GM12878 (cell line): ENCODE results near the gene BNIP5. TPM values are rescaled to one million over a fixed set of nuclear protein-coding genes. Genes with fewer than 3 reads are reported as not detected.

Experiments used
- ATAC-seq: fragments of 200-7000 bp; cut with Tn5 transposase; 3 replicates; pipeline ENCODE4 v1.9.1; 2020; ENCODE audit warnings: mild to moderate bottlenecking, moderate library complexity
- BruUV-seq: library from RNA; stranded (reverse); fragments of 400-500 nt; replicated peaks from 2 replicates; lab custom pipeline; 2021; lab: Mats Ljungman, UMichigan
- CTCF ChIA-PET: fragments of 300-600 bp; sonication (Branson Sonifier 250); formaldehyde crosslinking; extraction: SDS; loops from one replicate; lab custom pipeline; 2021; ENCODE audit warnings: inconsistent platforms; lab: Yijun Ruan, JAX
- POLR2A ChIA-PET: fragments of 350-600 bp; formaldehyde crosslinking; extraction: SDS; loops from one replicate; lab custom pipeline; 2021; ENCODE audit warnings: inconsistent platforms; lab: Charles Lee
- RAD21 ChIA-PET: fragments of 300-600 bp; sonication (Branson Sonifier 250); formaldehyde crosslinking; loops from one replicate; lab custom pipeline; 2023; ENCODE audit warnings: antibody characterized with exemption; ENCODE audit not compliant: unreplicated experiment; lab: Charles Lee
- SMC1A ChIA-PET: fragments of 300-600 bp; sonication (Branson Sonifier 250); formaldehyde crosslinking; loops from one replicate; lab custom pipeline; 2023; ENCODE audit not compliant: unreplicated experiment, uncharacterized antibody; lab: Charles Lee
- DNase-seq: peaks from one replicate; pipeline ENCODE4 v3.0.0-alpha.2; 2011; ENCODE audit warnings: low read depth, low spot score
- FAIRE-seq: peaks from 3 replicates; lab custom pipeline; 2011; peaks lifted over from hg19 to GRCh38; lab: Jason Lieb, UNC
- H2AFZ ChIP-seq: 2 replicates; pipeline ENCODE4 v1.6.0; 2011; ENCODE audit warnings: low read depth, low read length, control low read depth; ENCODE audit not compliant: control insufficient read depth
- H3K27ac ChIP-seq: 2 replicates; pipeline ENCODE4 v1.5.1; 2011; ENCODE audit warnings: control low read depth; ENCODE audit not compliant: control insufficient read depth, insufficient read depth
- H3K27me3 ChIP-seq, 2 experiments: replicated peaks in 1 of 2; 2 replicates each; pipeline versions ENCODE4 v1.6.0 to v1.6.1; 2011; ENCODE audit warnings: low read length in 1 of 2; ENCODE audit not compliant: control insufficient read depth in 2 of 2, insufficient read depth in 2 of 2
- H3K36me3 ChIP-seq, 2 experiments: 2 replicates each; pipeline ENCODE4 v1.5.1; 2011; ENCODE audit warnings: low read length in 1 of 2; ENCODE audit not compliant: control insufficient read depth in 2 of 2, insufficient read depth in 2 of 2
- H3K4me1 ChIP-seq: 2 replicates; pipeline ENCODE4 v1.6.1; 2011; ENCODE audit warnings: mild to moderate bottlenecking, low read length, moderate library complexity, mixed read lengths; ENCODE audit not compliant: control insufficient read depth, insufficient read depth
- H3K4me2 ChIP-seq: 2 replicates; pipeline ENCODE4 v1.6.0; 2011; ENCODE audit warnings: control low read depth; ENCODE audit not compliant: control insufficient read depth, insufficient read depth
- H3K4me3 ChIP-seq: fragments of 200-600 bp; sonication (generic); 2 replicates; pipeline ENCODE4 v1.5.1; 2016
- H3K79me2 ChIP-seq: 2 replicates; pipeline ENCODE4 v1.6.0; 2011; ENCODE audit warnings: low read length; ENCODE audit not compliant: control insufficient read depth, insufficient read depth
- H3K9ac ChIP-seq: 2 replicates; pipeline ENCODE4 v1.8.0; 2011; ENCODE audit warnings: low read length, control low read depth, mixed read lengths; ENCODE audit not compliant: control insufficient read depth, insufficient read depth
- H3K9me3 ChIP-seq: replicated peaks from 3 replicates; pipeline ENCODE4 v1.5.1; 2011; ENCODE audit warnings: mild to moderate bottlenecking, low read length; ENCODE audit not compliant: control insufficient read depth, insufficient read depth
- H4K20me1 ChIP-seq: 2 replicates; pipeline ENCODE4 v1.6.0; 2011; ENCODE audit not compliant: control insufficient read depth, insufficient read depth
- CEBPB ChIP-seq, 2 experiments: fragments of 150-350 bp in 1 of 2; IDR thresholded peaks; 2 replicates each; pipeline ENCODE4 v1.6.1; 2012 to 2014; ENCODE audit warnings: low read depth in 2 of 2, low read length in 2 of 2, borderline replicate concordance in 1 of 2, inconsistent platforms in 1 of 2
- MYC ChIP-seq: IDR thresholded peaks from 2 replicates; pipeline ENCODE4 v1.6.1; 2011; ENCODE audit warnings: mild to moderate bottlenecking, low read length, moderate library complexity, inconsistent platforms; ENCODE audit not compliant: insufficient read depth, insufficient replicate concordance, insufficient read length, severe bottlenecking
- NFIC ChIP-seq: IDR thresholded peaks from 2 replicates; pipeline ENCODE4 v1.6.1; 2012; ENCODE audit warnings: low read depth, mild to moderate bottlenecking, inconsistent platforms, low read length, moderate library complexity
- PML ChIP-seq: IDR thresholded peaks from 2 replicates; pipeline ENCODE4 v1.6.1; 2012; ENCODE audit warnings: low read length, inconsistent platforms
- POU2F2 ChIP-seq: IDR thresholded peaks from 3 replicates; pipeline ENCODE4 v1.6.1; 2011; ENCODE audit warnings: low read depth, mild to moderate bottlenecking, low read length, borderline replicate concordance
- RAD21 ChIP-seq: IDR thresholded peaks from 2 replicates; pipeline ENCODE4 v1.6.1; 2011; ENCODE audit warnings: mild to moderate bottlenecking, low read depth, low read length, moderate library complexity; ENCODE audit not compliant: insufficient read depth
- RB1 ChIP-seq: fragments of 450-650 bp; formaldehyde crosslinking; IDR thresholded peaks from 2 replicates; pipeline ENCODE4 v1.6.1; 2017; ENCODE audit warnings: mild to moderate bottlenecking, borderline replicate concordance
- SUPT20H ChIP-seq: IDR thresholded peaks from 2 replicates; pipeline ENCODE4 v1.6.1; 2011; ENCODE audit warnings: low read depth, mild to moderate bottlenecking, low read length, moderate library complexity, borderline replicate concordance; ENCODE audit not compliant: control insufficient read depth
- TCF3 ChIP-seq: IDR thresholded peaks from 2 replicates; pipeline ENCODE4 v1.6.1; 2012; ENCODE audit warnings: low read depth, mild to moderate bottlenecking, low read length, borderline replicate concordance; ENCODE audit not compliant: insufficient read depth
- ZNF592 ChIP-seq: fragments of 450-650 bp; IDR thresholded peaks from 2 replicates; pipeline ENCODE4 v1.6.1; 2017; ENCODE audit warnings: mild to moderate bottlenecking, moderate library complexity
- WGBS: methylation state at CpG from one replicate; pipeline ENCODE4 v1.1.6; 2016; ENCODE audit warnings: low lambda C conversion rate; ENCODE audit not compliant: insufficient replicate concordance, insufficient coverage; ENCODE audit errors: missing lambda C conversion rate; 5-methylcytosine and 5-hydroxymethylcytosine counted together
- in situ Hi-C: fragments of 300-500 bp; cut with MboI; formaldehyde crosslinking; loops from 9 replicates; pipeline ENCODE4 v1.14.3; 2018; ENCODE audit warnings: mixed read lengths
- intact Hi-C: fragments of 100-400 bp; cut with micrococcal nuclease; formaldehyde crosslinking; loops from one replicate; pipeline ENCODE4 v1.14.2; 2022; ENCODE audit not compliant: unreplicated experiment
- polyA plus RNA-seq, 11 experiments: library from polyadenylated mRNA; depleted of rRNA in 4 of 11; unstranded in 6 of 11; stranded (reverse) in 5 of 11; fragments of >200 nt; fragmentation: Nextera tagmentation in 4 of 11; fragmentation: Illumina TruSeq in 1 of 11; extraction: Ambion mirVana in 4 of 11; extraction: Trizol in 1 of 11; gene quantifications; 1 replicate in 1 of 11; 2 replicates in 10 of 11; pipeline versions ENCODE4 v1.2.1 to v1.2.3, GENCODE V29; 2011 to 2016; ENCODE audit warnings: inconsistent platforms in 2 of 11, missing spikeins in 2 of 11, low read depth in 1 of 11
- total RNA-seq, 4 experiments: library from RNA; depleted of rRNA in 3 of 4; stranded (reverse); fragments of >200 nt in 3 of 4; fragmentation: Illumina TruSeq in 1 of 4; extraction: Trizol in 1 of 4; gene quantifications; 2 replicates each; pipeline versions ENCODE4 v1.2.1 to v1.2.3, GENCODE V29; 2013 to 2021

The BNIP5 gene
- total and polyA plus RNA-seq, 10 of the 15 experiments (the other 5 are each of a cell fraction or from before 2014, with no cell fraction given): 0.02 to 0.68 (median 0.05) TPM; not detected in 2

DNA sequence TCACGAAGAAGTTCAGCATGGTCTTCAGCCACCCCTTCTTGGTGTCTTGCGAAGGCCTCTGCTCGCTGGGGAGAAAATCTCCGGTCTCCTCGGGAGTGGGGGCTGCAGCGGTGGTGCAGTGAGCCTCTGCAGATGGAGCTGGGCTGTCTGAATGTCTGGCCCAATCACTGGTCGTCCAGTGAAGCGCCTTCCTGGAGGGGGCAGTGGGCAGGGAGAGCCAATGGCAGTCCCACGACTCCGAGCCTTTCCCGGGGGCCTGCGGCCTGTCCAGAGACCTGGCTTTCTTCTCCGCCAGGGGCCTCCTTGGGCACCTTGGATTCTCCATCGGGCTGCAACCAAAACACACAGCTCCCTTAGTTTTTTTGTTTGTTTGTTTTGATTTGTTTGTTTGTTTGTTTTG, 6.3 kb downstream of the BNIP5 start (continued):
- no peak for TF ChIP-seq RAD21

GRCh38 chr6:36329798-36330291, 6.8 kb downstream of the BNIP5 start:
- DNase-seq: no peak
- ChIA-PET CTCF (interaction anchor here (1.1 kb wide), 1 partner anchor 11 kb away, joined by 4 read pairs; no protein-coding TSS in a partner anchor), SMC1A (interaction anchor here (0.6 to 2.1 kb wide), 2 partner anchors 28 to 1650 kb away, joined by 4 to 5 read pairs; no protein-coding TSS in a partner anchor), POLR2A (interaction anchor here (1.3 kb wide), 1 partner anchor 14 kb away, joined by 4 read pairs; no protein-coding TSS in a partner anchor), RAD21 (no interaction called here)
- H3K9me3 ChIP-seq: no peaks in the 10 kb centered on the region
- H3K4me3 ChIP-seq: no peak overlapping the region
- no peaks in the 10 kb centered on the region for H4K20me1 ChIP-seq
- no peak overlapping the region for H3K9ac ChIP-seq
- H3K36me3 ChIP-seq: no peaks in the 10 kb centered on the region
- no peak for TF ChIP-seq RB1
- peaks cover 0 to 5% of the 10 kb centered on the region in 2 experiments; a peak in 1 of 4 replicates for H3K27me3 ChIP-seq
- no peaks in the 10 kb centered on the region for H3K4me1 ChIP-seq
- intact Hi-C loops: no loop called here
- no TSS peak for BruUV-seq
- 67% methylated on average over 13 of the region's 14 CpGs for WGBS
- in situ Hi-C loops: no loop called here
- H3K4me2 ChIP-seq: no peak overlapping the region
- H3K79me2 ChIP-seq: no peaks in the 10 kb centered on the region
- no peak for FAIRE-seq
- no peak overlapping the region for H3K27ac ChIP-seq
- ATAC-seq: no peak
- H2AFZ ChIP-seq: no peak overlapping the region

- H3K36me3 ChIP-seq: no peaks in the 10 kb centered on the region
- H3K4me3 ChIP-seq: no peak overlapping the region
- H3K9me3 ChIP-seq: no peaks in the 10 kb centered on the region
- ATAC-seq: no peak
- FAIRE-seq: no peak
- in situ Hi-C loops: no loop called here
- no peak overlapping the region for H3K4me2 ChIP-seq
- SMC1A ChIA-PET: interaction anchor here (1.2 to 3.3 kb wide), 3 partner anchors 12 to 30 kb away, joined by 3 to 13 read pairs (median 5); no protein-coding TSS in a partner anchor
- intact Hi-C loops: no loop called here
- H3K27me3 ChIP-seq: 0 out of 4 replicates have a peak, but pooled peaks cover 0 to 3% of the 10 kb centered on the region in 2 experiments
- no peak for DNase-seq
- RAD21 ChIA-PET: interaction anchor here (1.3 kb wide), 1 partner anchor 8 kb away, joined by 5 read pairs; the partner anchor contains the start of gene BNIP5
- BruUV-seq: no TSS peak
- H3K27ac ChIP-seq: no peak overlapping the region
- WGBS: 43% methylated on average over 7 of the region's 7 CpGs
- no peaks in the 10 kb centered on the region for H3K79me2 ChIP-seq
- H3K4me1 ChIP-seq: no peaks in the 10 kb centered on the region
- POLR2A ChIA-PET: interaction anchor here (1.3 kb wide), 1 partner anchor 12 kb away, joined by 4 read pairs; no protein-coding TSS in a partner anchor
- no peak overlapping the region for H3K9ac ChIP-seq
- H4K20me1 ChIP-seq: no peaks in the 10 kb centered on the region
- CTCF ChIA-PET: interaction anchor here (4.2 kb wide), 1 partner anchor 26 kb away, joined by 19 read pairs; no protein-coding TSS in a partner anchor
- no peak overlapping the region for H2AFZ ChIP-seq
- TF ChIP-seq TCF3: no peak
- TF ChIP-seq ZNF592: no peak
- TF ChIP-seq CEBPB (IDR thresholded peaks at IDR 0.05; ENCODE audit: borderline replicate concordance in 1 of 2, low read depth in 2 of 2, low read length in 2 of 2): no peak
- no peak for TF ChIP-seq SUPT20H
- TF ChIP-seq MYC: no peak
- TF ChIP-seq NFIC: no peak
- TF ChIP-seq POU2F2: no peak
- no peak for TF ChIP-seq PML
Measured at GRCh38 chr6:36328600-36328999, 8.1 kb downstream of the BNIP5 start.
